Spleen (tissue), 11 donors: ENCODE measurements around the gene TBR1. TPM values are rescaled to one million over a fixed set of nuclear protein-coding genes. Genes with fewer than 3 reads are reported as not detected.

Experiments used
- DNase-seq: peaks from one replicate; pipeline ENCODE4 v3.0.0-alpha.2; 2020
- H3K27ac ChIP-seq, 8 donors: fragments of 200-600 bp; sonication (generic) in 7 of 8; 1 replicate in 4 of 8; 2 replicates in 4 of 8; pipeline versions ENCODE4 v1.5.0 to v1.8.0; 2016 to 2021; ENCODE audit warnings: inconsistent platforms in 4 of 8, mild to moderate bottlenecking in 4 of 8, moderate library complexity in 1 of 8
- H3K27me3 ChIP-seq, 7 donors: fragments of 200-600 bp; sonication (generic) in 6 of 7; replicated peaks in 1 of 7; 1 replicate in 4 of 7; 2 replicates in 3 of 7; pipeline versions ENCODE4 v1.5.0 to v1.8.0; 2016 to 2021; ENCODE audit warnings: inconsistent platforms in 3 of 7, mild to moderate bottlenecking in 1 of 7
- H3K36me3 ChIP-seq, 6 donors: fragments of 200-600 bp; sonication (generic) in 5 of 6; 1 replicate in 4 of 6; 2 replicates in 2 of 6; pipeline versions ENCODE4 v1.5.0 to v1.8.0; 2016 to 2021; ENCODE audit warnings: inconsistent platforms in 2 of 6
- H3K4me1 ChIP-seq, 6 donors: fragments of 200-600 bp; sonication (generic) in 5 of 6; 1 replicate in 3 of 6; 2 replicates in 3 of 6; pipeline versions ENCODE4 v1.5.0 to v1.8.0; 2016 to 2021; ENCODE audit warnings: inconsistent platforms in 3 of 6
- H3K4me3 ChIP-seq, 8 donors: fragments of 200-600 bp; sonication (generic) in 7 of 8; 1 replicate in 4 of 8; 2 replicates in 4 of 8; pipeline versions ENCODE4 v1.5.0 to v1.8.0; 2016 to 2021; ENCODE audit warnings: inconsistent platforms in 4 of 8, mild to moderate bottlenecking in 4 of 8, moderate library complexity in 2 of 8
- H3K9me3 ChIP-seq, 8 donors: fragments of 200-600 bp; sonication (generic) in 7 of 8; 1 replicate in 4 of 8; 2 replicates in 4 of 8; pipeline versions ENCODE4 v1.5.0 to v1.8.0; 2016 to 2021; ENCODE audit warnings: inconsistent platforms in 4 of 8
- POLR2A ChIP-seq, 3 donors: fragments of 450-650 bp; IDR thresholded peaks; one replicate each; pipeline ENCODE4 v1.5.1; 2017; ENCODE audit warnings: antibody characterized with exemption in 3 of 3, mild to moderate bottlenecking in 1 of 3
- POLR2AphosphoS5 ChIP-seq, 3 donors: sonication (generic); formaldehyde crosslinking; IDR thresholded peaks; one replicate each; pipeline ENCODE4 v1.5.1; 2017; ENCODE audit warnings: antibody characterized with exemption in 3 of 3
- WGBS, 5 donors: extraction: QIAGEN DNeasy Blood & Tissue Kit in 3 of 5; methylation state at CpG; one replicate each; pipeline versions ENCODE4 v1.1.5 to v1.1.7; 2013 to 2018; 5-methylcytosine and 5-hydroxymethylcytosine counted together
- intact Hi-C: fragments of 100-400 bp; cut with DNase I; formaldehyde crosslinking; loops from one replicate; pipeline ENCODE4 v1.15.0; 2023; ENCODE audit warnings: low total_unique reads
- polyA plus RNA-seq, 3 donors: library from polyadenylated mRNA; stranded (reverse); fragments of 200-250 nt; gene quantifications; one replicate each; pipeline ENCODE4 v1.2.1, GENCODE V29; 2013
- total RNA-seq, 7 donors: library from RNA; depleted of rRNA in 3 of 7; stranded (reverse); fragments of >200 nt in 3 of 7; fragmentation: NEBNext Ultra II Directional in 4 of 7; extraction: Animal tissue kit (Norgen Biotek cat#: 25700) in 4 of 7; gene quantifications; one replicate each; pipeline versions ENCODE4 v1.1.0 to v1.2.1, GENCODE V29; 2016 to 2021
- TF ChIP-seq, protein P1 (sequence below), 11 experiments: fragments of 200-600 bp in 7 of 11; fragments of 450-650 bp in 4 of 11; sonication (generic) in 4 of 11; IDR thresholded peaks in 8 of 11; conservative IDR thresholded peaks in 3 of 11; 1 replicate in 7 of 11; 2 replicates in 4 of 11; pipeline versions ENCODE4 v1.4.0 to v1.8.0; 2016 to 2021; ENCODE audit warnings: antibody characterized with exemption in 11 of 11, inconsistent platforms in 4 of 11, mild to moderate bottlenecking in 1 of 11
- donor health status: healthy with polysubstance abuse.
- donor health status: DM: no; HTN: no; CAD: no; lungs with moderate emphysema.
- donor health status: DM: no; HTN: no; CAD: no.
- donor health status: Bipolar disorder and iron deficiency.
- donor health status: healthy.
- donor health status: DM: no; HTN: no; CAD: no.
- donor health status: DM: yes; HTN: yes; CAD: no.

Gene TBR1
- total and polyA plus RNA-seq, 10 donors = 0.03 to 0.17 TPM; not detected in 8

DNA sequence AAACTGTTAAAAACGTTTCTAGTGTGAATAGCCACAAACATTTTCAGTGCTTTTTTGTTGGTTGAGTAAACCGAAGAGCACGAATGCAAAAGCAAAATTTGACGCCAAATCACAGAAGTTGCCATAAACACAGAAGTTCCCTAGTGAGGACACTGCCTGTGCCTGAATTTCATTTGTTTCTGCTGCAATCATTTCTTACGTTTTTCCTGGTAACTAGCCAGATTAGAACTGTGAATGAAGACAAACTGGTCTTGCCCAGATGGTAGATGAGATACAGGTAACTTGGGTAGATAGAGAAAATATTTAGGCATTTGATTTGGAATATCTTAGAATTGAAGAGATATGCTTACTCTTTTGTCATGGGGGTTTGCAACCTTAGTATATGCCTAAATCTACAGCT, 9.8 kb upstream of the TBR1 start:
- DNase-seq = no peak
- TF ChIP-seq, protein P1, sequence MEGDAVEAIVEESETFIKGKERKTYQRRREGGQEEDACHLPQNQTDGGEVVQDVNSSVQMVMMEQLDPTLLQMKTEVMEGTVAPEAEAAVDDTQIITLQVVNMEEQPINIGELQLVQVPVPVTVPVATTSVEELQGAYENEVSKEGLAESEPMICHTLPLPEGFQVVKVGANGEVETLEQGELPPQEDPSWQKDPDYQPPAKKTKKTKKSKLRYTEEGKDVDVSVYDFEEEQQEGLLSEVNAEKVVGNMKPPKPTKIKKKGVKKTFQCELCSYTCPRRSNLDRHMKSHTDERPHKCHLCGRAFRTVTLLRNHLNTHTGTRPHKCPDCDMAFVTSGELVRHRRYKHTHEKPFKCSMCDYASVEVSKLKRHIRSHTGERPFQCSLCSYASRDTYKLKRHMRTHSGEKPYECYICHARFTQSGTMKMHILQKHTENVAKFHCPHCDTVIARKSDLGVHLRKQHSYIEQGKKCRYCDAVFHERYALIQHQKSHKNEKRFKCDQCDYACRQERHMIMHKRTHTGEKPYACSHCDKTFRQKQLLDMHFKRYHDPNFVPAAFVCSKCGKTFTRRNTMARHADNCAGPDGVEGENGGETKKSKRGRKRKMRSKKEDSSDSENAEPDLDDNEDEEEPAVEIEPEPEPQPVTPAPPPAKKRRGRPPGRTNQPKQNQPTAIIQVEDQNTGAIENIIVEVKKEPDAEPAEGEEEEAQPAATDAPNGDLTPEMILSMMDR (IDR thresholded peaks at IDR 0.05 in 8 of 11, conservative IDR thresholded peaks at IDR 0.05 in 3 of 11) = no peak
- no peak for TF ChIP-seq POLR2A (IDR thresholded peaks at IDR 0.05)
- no peak overlapping the region for H3K27ac ChIP-seq
- H3K27me3 ChIP-seq = no peaks in the 10 kb centered on the region
- H3K36me3 ChIP-seq = peaks cover 0 to 43% (median 6%) of the 10 kb centered on the region in 6 donors
- intact Hi-C loops = no loop called here
- WGBS, 5 donors = 89 to 95% (median 92%) methylated on average over 5 of the region's 5 CpGs
- H3K4me3 ChIP-seq = no peak overlapping the region
- no peaks in the 10 kb centered on the region for H3K4me1 ChIP-seq
- no peaks in the 10 kb centered on the region for H3K9me3 ChIP-seq

DNA sequence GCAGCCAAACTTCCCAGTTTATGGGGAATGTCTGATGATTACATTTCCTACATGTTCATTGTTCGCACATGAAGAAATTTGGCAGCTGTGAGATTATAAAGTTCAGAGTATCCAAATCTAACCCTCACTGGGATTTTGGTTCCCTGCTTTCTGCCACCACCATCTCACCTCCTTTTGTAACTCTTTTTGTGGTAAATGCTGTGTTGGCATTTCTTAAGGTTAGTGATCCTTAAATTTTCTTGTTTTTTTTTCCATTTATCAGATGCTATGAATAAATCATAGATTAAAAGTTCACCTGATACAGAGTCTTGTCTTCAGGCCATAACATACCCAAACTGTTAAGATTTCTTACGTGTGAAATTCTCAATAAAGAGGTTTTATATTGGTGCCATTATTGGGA, 8.5 kb upstream of the TBR1 start:
- 97 to 100% (median 97%) methylated on average over 2 of the region's 2 CpGs for WGBS, 5 donors
- DNase-seq = no peak
- Histone ChIP-seq H3K4me1 (no peaks in the 10 kb centered on the region), H3K27me3 (no peaks in the 10 kb centered on the region), H3K36me3 (peaks cover 0 to 37% (median 0%) of the 10 kb centered on the region in 6 donors), H3K4me3 (no peak overlapping the region), H3K9me3 (no peaks in the 10 kb centered on the region), H3K27ac (no peak overlapping the region)
- intact Hi-C loops = no loop called here
- TF ChIP-seq POLR2A (IDR thresholded peaks at IDR 0.05) = no peak
- TF ChIP-seq, protein P1 (IDR thresholded peaks at IDR 0.05 in 8 of 11, conservative IDR thresholded peaks at IDR 0.05 in 3 of 11) = no peak
- TF ChIP-seq POLR2AphosphoS5 (IDR thresholded peaks at IDR 0.05) = no peak

DNA sequence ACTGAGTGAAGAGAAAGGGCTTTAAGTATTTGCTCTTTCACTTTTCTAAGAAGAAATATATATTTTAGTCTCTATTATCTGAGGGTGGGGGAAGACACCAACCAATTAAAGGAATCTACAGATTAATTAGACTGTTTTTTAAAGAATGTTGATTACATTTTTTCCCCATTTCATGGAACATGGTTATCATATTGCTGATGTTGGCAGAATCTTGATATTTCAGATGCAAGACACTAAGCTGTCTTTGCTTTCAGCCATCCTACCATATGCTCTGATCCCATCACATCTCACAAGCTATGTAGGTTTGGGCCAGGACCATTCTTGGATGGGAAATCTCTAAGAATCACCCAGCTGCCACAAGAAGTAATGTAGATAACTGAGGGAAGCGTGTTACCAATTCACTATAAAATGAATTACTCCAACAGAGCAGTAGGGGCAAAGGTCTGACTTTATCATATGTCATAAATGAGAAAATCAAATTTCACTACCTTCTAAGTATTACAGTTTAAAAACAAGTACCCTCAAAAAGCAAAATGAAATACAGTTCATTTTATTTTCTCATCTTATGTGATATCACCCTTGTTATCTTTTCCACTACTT, 6.7 kb upstream of the TBR1 start:
- intact Hi-C loops = no loop called here
- WGBS, 5 donors = 96 to 97% (median 97%) methylated on average over 1 of the region's 1 CpG
- TF ChIP-seq POLR2A (IDR thresholded peaks at IDR 0.05) (no peak), POLR2AphosphoS5 (IDR thresholded peaks at IDR 0.05) (no peak)
- TF ChIP-seq, protein P1 (IDR thresholded peaks at IDR 0.05 in 8 of 11, conservative IDR thresholded peaks at IDR 0.05 in 3 of 11) = no peak

DNA sequence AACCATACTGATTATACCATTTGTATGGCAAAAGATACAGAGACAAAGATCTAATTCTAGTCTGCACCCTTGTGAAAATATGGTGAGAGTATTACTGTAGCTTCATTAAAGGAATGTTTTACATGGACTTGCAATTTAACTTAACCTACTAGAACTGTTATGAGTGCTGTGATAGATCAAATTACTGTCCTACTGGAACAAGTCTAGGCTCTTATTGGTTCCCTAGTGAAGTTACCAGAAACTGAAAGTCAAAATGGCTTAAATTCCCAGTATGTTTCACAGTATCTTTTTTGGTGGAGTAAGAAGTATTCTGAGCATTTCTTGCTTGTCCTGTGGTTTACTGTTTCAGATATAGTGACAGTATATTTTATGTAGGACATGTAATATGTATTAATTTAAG, 3.8 kb upstream of the TBR1 start:
- intact Hi-C loops = no loop called here
- peaks cover 15 to 37% (median 34%) of the 10 kb centered on the region in 6 donors for H3K4me1 ChIP-seq
- no peak overlapping the region for H3K4me3 ChIP-seq
- no peaks in the 10 kb centered on the region for H3K9me3 ChIP-seq
- TF ChIP-seq POLR2A (IDR thresholded peaks at IDR 0.05) = no peak
- TF ChIP-seq, protein P1 (IDR thresholded peaks at IDR 0.05 in 8 of 11, conservative IDR thresholded peaks at IDR 0.05 in 3 of 11) = no peak
- TF ChIP-seq POLR2AphosphoS5 (IDR thresholded peaks at IDR 0.05) = no peak
- no peak overlapping the region for H3K27ac ChIP-seq
- peaks cover 0 to 30% (median 0%) of the 10 kb centered on the region in 6 donors for H3K36me3 ChIP-seq
- no peak for DNase-seq
- H3K27me3 ChIP-seq = peaks cover 0 to 42% (median 40%) of the 10 kb centered on the region in 7 donors

More for the DNA sequence above, 6.7 kb upstream of the TBR1 start:
- peaks cover 0 to 12% (median 11%) of the 10 kb centered on the region in 7 donors for H3K27me3 ChIP-seq
- H3K4me1 ChIP-seq = peaks cover 0 to 7% (median 5%) of the 10 kb centered on the region in 6 donors
- H3K4me3 ChIP-seq = no peak overlapping the region
- H3K36me3 ChIP-seq = peaks cover 0 to 30% (median 0%) of the 10 kb centered on the region in 6 donors
- H3K9me3 ChIP-seq = no peaks in the 10 kb centered on the region
- no peak overlapping the region for H3K27ac ChIP-seq
- DNase-seq = no peak
